ENCODE results near the gene SCAF4.
A peak's percentile ranks its signal among the peaks of the same experiment; 100 is the strongest.

Gene SCAF4

DNA sequence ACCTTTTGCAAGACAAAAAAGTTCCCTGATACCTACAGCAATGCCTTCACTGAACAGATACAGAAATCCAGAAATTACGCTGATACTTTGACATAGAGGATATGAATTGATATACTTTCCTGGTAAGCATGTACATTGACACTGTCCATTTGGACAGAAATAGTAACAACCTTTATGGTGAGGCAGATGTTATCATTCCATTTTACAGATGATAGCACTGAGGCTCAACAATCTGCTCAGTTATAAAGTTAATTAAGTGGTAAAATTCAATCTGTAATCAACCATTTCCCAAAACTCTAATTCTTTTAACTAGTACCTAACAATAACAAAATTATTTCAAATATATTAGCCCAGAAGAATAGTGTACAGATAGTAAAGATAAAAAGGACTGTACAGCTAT lies 20.6 kb downstream of the SCAF4 start:
- no peak for DNase-seq (ENCODE audit: low spot score)

DNA sequence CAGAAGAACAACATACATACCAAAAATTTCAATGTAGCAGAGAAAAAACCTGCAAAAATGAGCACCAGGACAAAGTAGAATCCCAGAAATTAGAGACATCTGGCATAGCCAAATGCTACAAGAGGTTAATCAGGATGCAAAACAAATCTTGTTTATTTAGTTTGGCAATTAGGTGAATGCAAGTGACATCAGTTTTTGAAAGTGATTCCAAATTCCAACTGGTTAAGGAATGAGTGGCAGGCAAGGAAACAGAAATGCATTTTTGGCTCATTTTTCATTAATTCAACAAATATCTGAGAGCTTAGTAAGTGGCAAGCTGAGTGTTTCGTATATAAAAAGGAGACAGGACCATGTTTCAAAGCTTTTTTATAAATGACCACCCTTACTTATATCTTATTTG lies 21.3 kb downstream of the SCAF4 start:
- DNase-seq (ENCODE audit: low spot score): no peak

DNA sequence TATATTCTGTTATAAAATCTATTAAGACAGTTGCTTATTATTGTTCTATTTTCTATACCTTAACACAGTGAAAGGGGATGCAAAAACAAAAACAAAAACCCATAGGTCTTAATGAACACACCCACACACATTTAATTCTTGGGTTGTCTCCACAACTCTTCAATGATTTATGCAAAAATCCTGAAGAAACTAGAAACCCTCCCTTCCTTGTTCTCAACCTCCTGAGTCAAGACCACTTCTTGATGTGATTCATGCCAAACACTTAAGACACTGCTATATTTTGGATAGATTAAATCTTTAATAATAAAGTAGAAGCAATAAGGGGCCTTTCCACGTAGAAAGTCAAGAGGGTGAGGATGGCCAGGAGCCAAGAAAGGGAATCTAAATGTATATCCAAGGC lies 23.4 kb downstream of the SCAF4 start:
- no peak for DNase-seq (ENCODE audit: low spot score)

DNA sequence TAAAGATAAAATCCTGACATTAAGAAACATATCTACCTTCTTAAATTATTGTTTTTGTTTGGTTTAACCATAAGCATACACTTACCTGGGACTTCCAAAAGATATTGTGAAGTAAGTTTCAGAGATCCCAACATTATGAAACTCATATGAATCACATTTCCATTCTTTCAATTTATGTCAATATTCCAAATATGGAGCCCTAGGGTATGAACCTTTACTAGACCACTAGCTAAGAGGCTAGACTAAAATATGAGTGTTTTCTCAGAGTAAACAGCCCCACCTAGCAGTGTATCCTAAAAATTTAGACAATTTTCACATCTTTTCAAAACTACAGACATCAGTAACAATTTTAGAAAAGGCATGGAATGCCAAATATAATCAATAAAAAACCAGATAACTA lies 24.4 kb downstream of the SCAF4 start:
- DNase-seq (ENCODE audit: low spot score): no peak

DNA sequence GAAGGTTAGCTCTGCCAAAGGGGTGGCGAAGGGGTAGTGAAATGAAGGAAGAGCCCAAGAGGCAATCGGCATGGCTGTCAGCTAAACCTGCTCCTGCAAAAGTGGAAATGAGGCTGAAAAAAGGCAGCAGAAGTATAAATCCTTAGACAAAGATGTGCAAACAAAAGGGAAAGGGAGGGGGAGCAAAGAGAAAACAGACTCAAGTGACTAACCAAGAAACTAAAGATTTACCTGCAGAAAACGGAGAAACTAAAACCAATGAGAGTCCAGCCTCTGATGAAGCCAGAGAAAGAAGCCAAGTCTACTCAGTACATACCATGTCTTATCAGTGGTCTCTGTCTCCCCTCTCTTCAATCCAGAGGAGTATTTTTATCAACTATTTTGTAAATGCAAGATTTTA lies 25.4 kb downstream of the SCAF4 start:
- no peak for DNase-seq (ENCODE audit: low spot score)

DNA sequence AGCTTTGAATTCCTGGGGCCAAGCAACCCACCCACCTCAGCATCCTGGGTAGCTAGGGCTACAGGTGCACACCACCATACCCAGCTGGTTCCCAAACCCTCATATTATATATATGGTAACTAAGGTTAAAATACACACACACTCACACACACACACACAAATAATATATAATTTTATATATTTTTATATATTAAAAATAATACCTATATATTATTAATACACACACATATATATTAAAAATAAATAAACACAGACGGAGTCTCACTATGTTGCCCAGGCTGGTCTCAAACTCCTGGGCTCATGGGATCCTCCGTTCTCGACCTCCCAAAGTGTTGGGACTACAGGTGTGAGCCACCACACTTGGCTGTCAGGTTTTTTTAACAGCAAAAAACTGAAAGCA lies 31.9 kb downstream of the SCAF4 start:
- no peak for DNase-seq (ENCODE audit: low spot score)

DNA sequence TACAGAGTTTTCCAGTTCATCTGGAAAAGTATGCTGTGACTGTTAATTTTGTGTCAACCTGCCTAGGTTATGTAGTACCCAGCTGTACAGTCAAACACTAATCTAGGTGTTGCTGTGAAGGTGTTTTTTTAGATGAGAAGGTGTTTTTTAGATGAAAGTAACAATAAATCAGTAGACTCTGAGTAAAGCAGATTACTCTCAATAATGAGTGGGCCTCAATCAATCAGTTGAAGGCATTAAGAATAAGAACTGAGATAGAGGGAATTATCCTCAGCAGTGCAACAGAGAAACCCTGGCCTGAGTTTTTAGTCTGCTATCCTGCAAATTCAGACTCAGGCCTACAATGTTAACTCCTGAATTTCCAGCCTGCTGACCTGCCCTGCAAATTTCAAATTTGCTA lies 33.5 kb downstream of the SCAF4 start:
- no peak for DNase-seq (ENCODE audit: low spot score)

DNA sequence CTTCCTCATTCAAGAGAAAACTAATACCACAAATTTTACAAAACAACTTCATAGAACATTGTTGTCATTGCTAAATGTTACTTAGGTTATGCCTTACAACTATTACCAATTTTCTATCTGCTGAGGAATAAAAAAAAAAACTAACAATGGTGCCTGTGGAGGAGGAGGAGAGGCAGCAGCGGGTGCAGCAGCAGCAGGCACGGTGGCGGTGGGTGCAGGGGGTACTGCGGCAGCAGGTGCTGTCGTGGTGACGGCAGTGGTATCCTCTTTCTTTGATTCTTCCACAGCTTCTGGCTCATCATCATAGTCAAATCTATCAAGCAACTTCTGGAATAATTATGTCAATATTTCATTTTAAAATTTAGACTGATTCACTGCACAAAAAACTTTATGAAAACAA lies 35.5 kb downstream of the SCAF4 start:
- no peak for DNase-seq (ENCODE audit: low spot score)

DNA sequence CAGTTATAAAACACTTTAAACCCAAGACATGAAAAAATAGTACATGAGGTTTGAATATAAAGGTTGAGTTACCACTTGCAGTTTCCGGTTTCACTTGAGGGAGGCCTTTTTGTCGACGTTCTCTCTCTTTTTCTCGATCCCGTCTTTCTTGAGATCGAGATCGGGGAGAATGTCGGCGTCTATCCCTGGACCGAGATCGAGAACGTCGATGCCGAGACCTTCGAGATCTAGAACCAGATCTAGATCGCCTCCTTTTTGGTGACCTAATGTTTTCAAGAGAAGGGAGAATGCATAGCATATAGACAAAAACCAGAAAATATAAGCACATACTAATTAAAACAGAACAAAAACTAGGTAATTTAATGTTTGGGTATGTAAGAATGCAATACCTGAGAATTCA lies 38.7 kb downstream of the SCAF4 start:
- DNase-seq (ENCODE audit: low spot score): no peak

DNA sequence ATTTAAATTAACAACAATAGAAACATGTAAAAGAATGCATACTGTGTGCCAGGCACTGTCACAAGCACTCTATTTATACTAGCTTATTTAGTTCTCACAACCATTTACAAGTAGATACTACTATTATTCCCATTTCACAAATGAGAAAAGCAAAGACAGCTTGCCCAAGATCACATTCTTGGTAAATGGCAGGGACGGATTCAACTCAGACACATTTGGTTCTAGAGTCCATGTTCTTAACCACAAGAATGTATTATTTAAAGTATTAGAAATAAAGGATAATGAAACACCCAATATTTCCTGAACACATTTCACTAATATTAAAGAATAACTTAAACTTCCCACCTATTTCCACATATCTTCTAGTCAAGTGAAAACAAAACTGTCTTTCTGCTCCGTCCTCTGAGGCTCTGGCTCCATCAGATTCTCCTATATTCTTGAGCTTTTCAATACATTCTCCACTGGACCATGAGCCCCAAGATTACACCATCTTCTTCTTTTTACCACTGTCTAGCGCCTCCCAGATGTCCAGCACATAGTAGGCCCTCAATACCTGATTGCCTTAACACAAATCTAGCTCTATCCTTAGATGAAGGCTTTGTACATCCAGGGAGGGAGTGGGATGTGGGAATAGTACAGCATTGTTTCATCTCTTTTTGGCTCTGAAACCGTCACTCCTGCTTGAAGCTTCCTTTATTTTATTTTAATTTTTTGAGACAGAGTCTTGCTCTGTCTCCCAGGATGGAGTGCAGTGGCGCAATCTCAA lies 43.1 kb downstream of the SCAF4 start:
- no peak for DNase-seq (ENCODE audit: low spot score)

DNA sequence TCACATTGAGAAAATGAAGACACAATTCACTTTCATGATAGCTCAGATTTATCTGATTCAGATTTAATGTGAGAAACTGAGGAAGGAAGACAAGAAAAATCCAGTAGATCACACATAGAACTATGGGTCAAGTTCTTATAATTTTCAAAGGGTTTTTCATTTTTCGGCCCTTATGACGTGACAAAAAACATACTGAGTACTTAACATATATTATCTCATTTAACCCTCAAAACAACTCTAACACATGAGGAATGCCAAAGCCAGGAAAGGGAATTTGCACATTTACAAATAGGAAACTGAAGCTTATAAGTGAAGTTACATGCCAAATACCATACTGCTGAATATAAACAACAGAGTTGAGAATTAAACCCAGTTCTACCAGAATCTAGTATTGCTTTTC lies 44.8 kb downstream of the SCAF4 start:
- DNase-seq (ENCODE audit: low spot score): no peak

DNA sequence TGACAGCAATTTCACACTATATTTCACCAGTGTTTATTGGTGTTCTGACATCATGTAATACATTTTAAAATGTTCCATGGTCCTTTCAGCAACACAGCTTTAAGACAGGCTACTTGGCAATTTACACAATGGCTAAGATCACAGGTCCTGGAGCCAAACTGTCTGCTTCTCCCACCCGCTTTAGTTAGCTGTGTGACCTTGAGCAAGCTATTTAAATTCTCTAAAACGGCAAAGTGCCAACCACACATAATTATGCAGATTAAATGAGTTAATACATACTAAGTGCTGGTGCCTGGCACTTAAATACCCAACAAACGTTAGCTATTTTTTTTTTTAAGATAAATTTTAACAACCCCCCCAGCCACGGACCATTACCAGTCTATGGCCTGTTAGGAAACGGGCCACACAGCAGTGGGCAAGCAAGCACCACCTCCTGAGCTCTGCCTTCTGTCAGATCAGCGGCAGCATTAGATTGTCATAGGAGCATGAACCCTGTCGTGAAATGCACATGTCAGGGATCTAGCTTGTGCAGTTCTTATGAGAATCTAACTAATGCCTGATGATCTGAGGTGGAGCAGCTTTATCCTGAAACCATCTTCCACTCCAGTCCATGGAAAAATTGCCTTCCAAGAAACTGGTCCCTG lies 45.5 kb downstream of the SCAF4 start:
- DNase-seq (ENCODE audit: low spot score): no peak

DNA sequence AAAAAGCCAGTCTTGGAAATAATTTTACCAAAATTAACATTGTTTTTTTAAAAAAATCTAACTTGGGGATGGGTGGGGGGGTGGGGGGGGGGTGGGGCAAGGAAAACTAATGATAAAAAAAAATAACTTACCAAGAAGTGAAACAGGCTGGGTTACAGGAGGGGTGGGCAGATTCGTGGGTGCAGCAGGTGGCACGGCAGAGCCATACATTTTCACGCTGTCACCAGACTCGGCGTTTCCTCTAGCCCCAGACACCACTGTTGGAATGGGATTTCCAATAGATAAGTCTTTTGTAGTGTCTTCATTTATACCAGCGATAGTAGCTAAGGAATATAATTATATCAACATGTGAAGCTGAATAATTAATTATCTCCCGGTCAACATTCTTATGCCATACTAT lies 47.0 kb downstream of the SCAF4 start:
- no peak for DNase-seq (ENCODE audit: low spot score)

DNA sequence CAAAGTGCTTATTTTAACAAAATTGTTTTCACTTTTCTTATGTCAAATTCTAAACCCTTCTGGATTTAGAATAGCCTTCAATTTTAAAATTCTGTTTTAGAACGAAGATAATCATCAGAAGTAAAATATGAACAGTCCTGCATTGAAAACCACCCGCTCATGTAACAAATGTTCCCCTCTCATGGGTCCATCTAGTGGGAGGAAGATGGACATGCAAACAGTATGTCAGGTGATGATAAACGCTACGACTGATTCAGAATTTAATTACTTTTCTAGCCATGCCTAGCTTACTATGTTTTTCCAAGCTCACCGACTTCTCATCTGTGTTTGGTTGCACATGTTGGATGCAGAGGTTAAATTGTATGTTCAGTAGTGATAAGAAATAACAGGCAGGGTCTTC lies 48.9 kb downstream of the SCAF4 start:
- DNase-seq (ENCODE audit: low spot score): peak; percentile 25

DNA sequence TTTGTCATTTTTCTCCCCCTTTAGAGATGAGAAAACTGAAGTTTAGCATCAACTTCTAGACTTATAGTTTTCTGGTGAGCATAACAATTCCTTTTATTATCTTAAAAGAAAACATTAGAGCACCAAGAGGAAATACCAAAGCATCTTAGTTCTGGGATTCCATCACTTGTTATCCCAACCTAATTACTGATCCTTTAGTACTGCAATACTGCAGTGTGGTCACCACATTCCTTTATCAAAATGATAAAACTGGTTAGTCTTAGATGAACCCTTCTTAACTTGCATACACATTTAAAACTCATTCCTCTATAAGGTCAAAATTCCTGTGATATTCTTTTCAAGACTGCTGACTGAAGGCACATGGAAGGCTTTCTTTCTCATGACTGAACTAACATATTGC lies 49.3 kb downstream of the SCAF4 start:
- DNase-seq (ENCODE audit: low spot score): no peak

DNA sequence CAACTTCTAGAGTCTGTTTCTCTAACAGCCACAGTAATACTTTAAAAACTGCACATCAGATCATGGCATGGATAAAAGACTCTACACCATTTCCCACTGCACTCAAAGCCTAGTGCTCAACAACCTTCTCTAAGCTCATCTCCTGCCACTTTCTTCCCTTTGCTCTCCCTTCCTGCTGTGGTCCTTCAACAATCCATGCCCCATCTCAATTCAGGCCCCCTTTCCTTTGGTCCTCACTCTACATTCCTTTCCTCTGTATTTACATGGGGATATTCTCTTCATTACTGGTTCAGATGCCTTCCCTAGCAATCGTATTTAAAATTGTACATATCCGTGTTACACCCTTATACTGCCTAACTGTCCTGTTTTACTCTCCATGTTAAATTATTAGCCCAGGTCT lies 53.4 kb downstream of the SCAF4 start:
- no peak for DNase-seq (ENCODE audit: low spot score)

DNA sequence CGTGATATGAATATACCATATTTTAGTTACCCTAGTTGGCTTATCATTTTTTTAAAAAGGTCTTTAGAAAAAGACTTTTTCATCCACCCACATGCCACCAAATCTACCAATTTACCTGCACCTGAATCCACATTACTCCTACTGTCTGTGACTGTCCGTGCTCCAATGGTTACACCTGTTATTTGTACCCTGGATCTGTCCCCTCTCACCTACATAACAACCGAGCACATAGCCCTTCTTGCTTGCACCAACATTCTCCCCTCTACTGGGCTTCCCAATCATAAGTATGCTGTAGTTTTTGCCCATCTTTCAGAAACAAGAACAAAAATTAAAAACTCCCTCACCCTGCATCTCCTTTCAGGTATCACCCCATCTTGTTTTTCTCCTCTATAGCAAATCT lies 54.9 kb downstream of the SCAF4 start:
- DNase-seq (ENCODE audit: low spot score): no peak

DNA sequence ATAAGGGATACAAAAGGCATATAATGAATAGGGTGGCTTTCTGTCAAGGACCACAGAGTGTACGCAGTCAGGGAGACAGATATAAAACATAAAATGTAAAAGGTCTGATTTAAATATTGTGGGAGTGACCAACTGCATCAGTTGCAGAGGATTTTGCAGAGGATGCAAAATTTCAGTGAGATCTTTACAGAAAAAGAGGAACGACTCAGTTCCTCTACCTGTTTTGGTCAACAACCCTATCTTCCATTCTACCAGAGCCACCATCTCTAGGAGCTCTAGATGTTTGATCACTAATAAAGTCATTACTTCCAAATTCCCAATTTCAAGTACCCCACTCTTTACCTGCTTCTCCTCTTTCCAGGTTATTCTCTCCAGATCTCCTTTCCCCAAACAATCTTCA lies 56.0 kb downstream of the SCAF4 start:
- DNase-seq (ENCODE audit: low spot score): no peak

DNA sequence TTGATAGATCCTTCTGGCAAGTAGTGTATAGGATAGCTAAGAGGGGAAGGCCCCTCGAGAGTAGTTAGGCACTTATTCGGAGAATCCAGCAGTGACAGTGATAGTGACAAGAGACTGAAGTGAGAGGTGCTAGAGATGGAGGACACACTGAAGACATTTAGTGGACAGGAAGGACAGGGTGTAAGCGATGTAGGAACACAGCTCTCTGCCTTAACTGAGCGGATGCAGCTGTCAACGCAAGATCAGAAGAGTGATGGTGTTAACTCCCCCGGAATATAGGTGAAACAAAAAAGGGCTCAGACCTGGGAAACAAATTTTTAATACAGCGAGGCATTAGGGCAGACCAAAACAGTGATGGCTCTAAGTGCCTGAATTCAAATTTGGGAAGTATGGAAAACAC lies 56.6 kb downstream of the SCAF4 start:
- DNase-seq (ENCODE audit: low spot score): no peak

DNA sequence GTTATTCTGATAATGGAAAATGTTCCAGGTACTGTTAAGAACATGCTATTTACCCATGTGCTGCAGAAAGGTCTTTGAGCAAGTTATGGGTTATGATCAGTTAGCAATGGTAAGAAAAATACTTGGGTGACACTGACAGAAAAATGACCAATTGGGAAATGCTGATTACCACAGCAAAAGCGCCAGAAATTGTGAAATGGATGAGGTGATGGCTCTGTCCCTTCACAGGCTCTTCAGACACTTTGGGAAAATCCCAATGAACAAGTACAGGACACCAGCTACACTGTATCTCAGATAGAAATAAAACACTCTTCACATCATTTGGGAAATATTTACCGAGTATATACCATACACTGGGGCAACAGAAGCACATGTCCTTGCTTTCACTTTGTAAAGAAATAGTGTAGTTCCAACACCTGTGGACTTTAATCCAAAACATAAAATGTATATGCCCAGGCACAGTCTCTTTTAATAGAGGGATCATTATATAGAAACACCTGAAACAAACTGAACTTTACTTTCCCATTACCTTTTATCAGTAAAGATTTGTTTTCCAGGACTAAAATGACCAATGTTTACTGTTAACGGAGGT lies 58.5 kb downstream of the SCAF4 start:
- DNase-seq (ENCODE audit: low spot score): no peak

DNA sequence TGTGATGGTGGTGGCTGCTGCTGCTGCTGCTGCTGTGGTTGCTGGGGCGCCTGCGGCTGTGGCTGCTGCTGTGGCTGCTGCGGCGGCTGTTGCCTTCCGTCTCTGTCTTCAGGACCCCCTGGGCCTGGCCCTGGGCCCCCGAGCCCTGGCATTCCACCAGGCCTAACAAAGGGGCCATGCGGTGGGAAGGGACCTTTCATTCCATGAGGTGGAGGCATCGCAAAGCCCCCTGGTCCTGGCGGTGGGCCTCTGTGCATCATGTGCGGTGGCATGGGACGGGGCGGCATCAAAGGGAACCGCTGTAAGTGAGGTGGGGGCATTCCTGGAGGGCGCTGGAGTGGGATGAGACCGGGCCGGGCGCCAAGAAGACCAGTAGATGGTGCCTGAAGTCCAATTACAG lies 60.0 kb downstream of the SCAF4 start:
- DNase-seq (ENCODE audit: low spot score): no peak

DNA sequence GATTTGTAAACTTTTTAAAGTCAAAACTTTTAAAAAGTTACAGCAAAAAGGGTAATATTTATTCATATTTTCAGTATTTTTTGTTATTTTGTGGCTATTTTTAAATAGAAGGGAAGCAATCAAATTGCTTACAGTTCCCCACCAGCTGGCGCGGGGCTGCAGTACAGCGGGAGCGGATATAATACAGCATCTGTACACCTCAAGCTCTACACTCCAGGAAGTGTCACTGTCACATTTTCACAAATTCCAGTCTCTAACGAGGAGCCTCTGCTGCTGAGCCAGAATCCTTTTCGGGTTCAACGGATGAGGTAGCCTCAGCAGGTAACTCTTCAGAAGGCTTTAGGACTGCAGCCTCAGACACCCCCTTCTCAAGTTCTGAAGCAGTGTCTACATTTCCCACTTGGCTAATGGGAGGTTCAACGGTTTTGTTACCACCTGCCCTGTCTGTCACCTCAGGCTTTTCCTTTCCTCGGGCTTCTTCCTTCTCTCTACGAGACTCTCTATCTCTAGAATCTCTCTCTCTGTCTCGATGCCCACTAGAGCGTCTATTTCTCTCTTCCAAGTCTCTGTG lies 60.7 kb downstream of the SCAF4 start:
- DNase-seq (ENCODE audit: low spot score): no peak

DNA sequence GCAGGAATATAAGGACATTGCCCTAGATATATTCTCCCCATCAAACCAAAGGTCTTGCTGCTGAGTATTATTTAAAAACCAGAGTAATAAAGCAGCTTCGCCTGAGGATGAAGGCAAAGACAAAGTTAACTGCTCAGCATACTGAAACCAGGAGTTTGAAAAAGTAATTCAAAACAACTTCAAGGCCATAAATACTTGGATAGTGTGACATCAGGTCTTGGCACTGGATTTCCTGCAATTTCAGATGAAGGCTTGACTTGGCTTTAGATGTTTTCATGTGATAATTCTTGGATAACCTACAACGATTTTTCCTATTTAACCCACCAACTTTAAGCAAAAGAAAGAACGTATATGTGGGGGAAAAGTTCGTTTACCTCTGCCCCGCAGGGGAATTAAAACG lies 61.8 kb downstream of the SCAF4 start:
- no peak for DNase-seq (ENCODE audit: low spot score)

All from hematopoietic multipotent progenitor cell treated with erythropoietin and hydrocortisone succinate and interleukin-3 and kit ligand, for 17 days (in vitro differentiated cells).